ENCODE measurements around the gene CHGA. TPM values are rescaled to one million over a fixed set of nuclear protein-coding genes. Genes with fewer than 3 reads are reported as not detected.

The CHGA gene
- total RNA-seq, 1 donor from 2014 or later: 0.20 TPM

- ATAC-seq (no peak), DNase-seq (ENCODE audit: low spot score) (no peak)
These were observed 19.6 kb upstream of the CHGA start for GRCh38 chr14:92903359-92903758.

GRCh38 chr14:92905667-92906066 is 17.3 kb upstream of the CHGA start:
- no peak for ATAC-seq
- no peak for DNase-seq (ENCODE audit: low spot score)

- ATAC-seq (no peak), DNase-seq (ENCODE audit: low spot score) (no peak)
These were observed 16.5 kb upstream of the CHGA start for GRCh38 chr14:92906420-92906819.

GRCh38 chr14:92906823-92907222 is 16.1 kb upstream of the CHGA start:
- DNase-seq (ENCODE audit: low spot score) (no peak), ATAC-seq (no peak)

- DNase-seq (ENCODE audit: low spot score): no peak
These were observed 15.5 kb upstream of the CHGA start for GRCh38 chr14:92907316-92907911.

GRCh38 chr14:92914087-92914656 is 8.8 kb upstream of the CHGA start:
- DNase-seq (ENCODE audit: low spot score) (no peak), ATAC-seq (peak; percentile 76)

More at GRCh38 chr14:92907316-92907911, 15.5 kb upstream of the CHGA start:
- no peak for ATAC-seq

- DNase-seq (ENCODE audit: low spot score) (no peak), ATAC-seq (no peak)
These were observed 6.7 kb upstream of the CHGA start for GRCh38 chr14:92916201-92916600.

GRCh38 chr14:92917041-92917940 is 5.7 kb upstream of the CHGA start:
- DNase-seq (ENCODE audit: low spot score) (no peak), ATAC-seq (no peak)

- ATAC-seq (no peak), DNase-seq (ENCODE audit: low spot score) (no peak)
These were observed 5.0 kb upstream of the CHGA start for GRCh38 chr14:92917956-92918355.

GRCh38 chr14:92920001-92920400 is 2.9 kb upstream of the CHGA start:
- no peak for ATAC-seq

GRCh38 chr14:92922155-92922735 is 705 bp upstream of the CHGA start:
- no peak for ATAC-seq
- DNase-seq (ENCODE audit: low spot score): no peak

More at GRCh38 chr14:92920001-92920400, 2.9 kb upstream of the CHGA start:
- no peak for DNase-seq (ENCODE audit: low spot score)

- DNase-seq (ENCODE audit: low spot score) (no peak), ATAC-seq (no peak)
These were observed 774 bp downstream of the CHGA start for GRCh38 chr14:92923744-92924103.

- no peak for DNase-seq (ENCODE audit: low spot score)
- ATAC-seq: peak; percentile 20
These were observed 1.3 kb downstream of the CHGA start for GRCh38 chr14:92924247-92924646.

GRCh38 chr14:92925446-92925845 is 2.5 kb downstream of the CHGA start:
- DNase-seq (ENCODE audit: low spot score) (no peak), ATAC-seq (no peak)

- ATAC-seq (no peak), DNase-seq (ENCODE audit: low spot score) (no peak)
These were observed 3.4 kb downstream of the CHGA start for GRCh38 chr14:92926180-92926845.

GRCh38 chr14:92926931-92927330 is 4.0 kb downstream of the CHGA start:
- DNase-seq (ENCODE audit: low spot score): no peak
- ATAC-seq: no peak

GRCh38 chr14:92927349-92928257 is 4.7 kb downstream of the CHGA start:
- ATAC-seq (no peak), DNase-seq (ENCODE audit: low spot score) (no peak)

GRCh38 chr14:92928258-92928629 is 5.3 kb downstream of the CHGA start:
- no peak for ATAC-seq
- DNase-seq (ENCODE audit: low spot score): no peak

- DNase-seq (ENCODE audit: low spot score) (no peak), ATAC-seq (no peak)
These were observed 6.2 kb downstream of the CHGA start for GRCh38 chr14:92928961-92929688.

Measured in left lobe of liver (tissue), 2 donors.